Cardiac septum (tissue), 1 donor: ENCODE results near the gene POLR2L. TPM values are rescaled to one million over a fixed set of nuclear protein-coding genes. Genes with fewer than 3 reads are reported as not detected.

Experiments used
- DNase-seq: peaks from one replicate; pipeline ENCODE4 v3.0.0-alpha.2; 2020; ENCODE audit warnings: low spot score
- intact Hi-C: fragments of 100-400 bp; cut with DNase I; formaldehyde crosslinking; loops from one replicate; pipeline ENCODE4 v1.14.0; 2022
- total RNA-seq: library from RNA; stranded (reverse); fragmentation: NEBNext Ultra II Directional; extraction: Animal tissue kit (Norgen Biotek cat#: 25700); gene quantifications from one replicate; pipeline ENCODE4 v1.2.1, GENCODE V29; 2021
- donor health status: DM: no; HTN: no; CAD: no.

POLR2L gene
- total RNA-seq, 1 donor from 2014 or later, result 202 TPM

DNA sequence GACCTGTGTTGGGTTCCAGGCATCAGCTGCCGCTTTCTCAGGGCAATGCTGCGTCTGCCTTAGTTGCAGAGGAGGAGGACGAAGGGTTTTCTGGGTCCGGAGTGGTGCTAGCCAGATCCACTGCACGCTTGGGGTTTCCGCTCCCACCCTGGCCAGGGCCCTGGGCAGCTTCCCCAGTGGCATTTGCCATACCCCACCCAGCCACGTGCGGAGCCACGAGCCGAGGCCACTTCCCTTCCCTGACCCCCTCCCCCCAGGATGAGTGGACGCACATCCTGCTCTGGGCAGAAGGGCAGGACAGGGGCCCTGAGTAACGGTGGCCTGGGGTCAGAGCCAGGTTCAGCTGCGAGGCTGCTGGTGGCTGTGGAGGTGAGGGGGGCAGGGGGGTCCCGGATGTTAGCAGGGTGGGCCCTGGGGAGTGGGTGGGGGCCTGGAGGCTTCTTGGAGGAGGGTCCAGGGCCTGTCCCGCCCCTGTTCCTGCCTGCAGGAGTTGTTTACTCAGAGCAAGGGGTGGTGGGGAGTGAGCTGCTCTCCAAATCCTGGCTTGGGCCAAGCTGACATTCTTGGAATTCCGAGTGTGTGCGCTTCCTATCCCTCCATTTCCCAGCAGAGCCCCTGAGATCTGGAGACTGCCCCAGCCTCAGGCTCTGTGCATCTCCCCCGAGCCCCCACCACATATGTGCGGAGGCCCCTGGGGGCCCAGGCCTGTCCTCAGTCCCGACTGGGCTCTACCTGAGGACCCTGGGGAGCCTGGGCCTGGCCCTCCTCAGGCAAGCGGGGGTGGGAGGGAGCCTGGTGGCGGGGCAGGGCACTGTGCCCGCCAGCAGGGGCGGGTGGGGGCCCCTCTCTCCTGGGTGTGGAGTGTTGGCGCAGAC is 1.7 kb upstream of the POLR2L start:
- intact Hi-C loops, result loop anchor here (2.0 to 5.0 kb wide), 2 partner anchors 37 to 81 kb away; partner anchors contain the start of genes AP2A2, PIDD1 and RPLP2

GRCh38 chr11:843086-843734 is 881 bp upstream of the POLR2L start:
- no peak for DNase-seq
- intact Hi-C loops, result loop anchor here (5.0 kb wide), 1 partner anchor 36 kb away; the partner anchor contains the start of genes PIDD1 and RPLP2

More for the DNA sequence above, 1.7 kb upstream of the POLR2L start:
- DNase-seq, result peak; percentile 94

- DNase-seq, result no peak
- intact Hi-C loops, result loop anchor here (5.0 kb wide), 1 partner anchor 35 kb away; the partner anchor contains the start of genes PIDD1 and RPLP2
Observed at GRCh38 chr11:841981-842369, 354 bp downstream of the POLR2L start.

GRCh38 chr11:839875-840617 is 2.3 kb downstream of the POLR2L start:
- intact Hi-C loops, result loop anchor here (5.0 kb wide), 1 partner anchor 33 kb away; the partner anchor contains the start of genes PIDD1 and RPLP2
- no peak for DNase-seq

GRCh38 chr11:839280-839623 is 3.1 kb downstream of the POLR2L start:
- intact Hi-C loops, result no loop called here
- DNase-seq, result no peak

- intact Hi-C loops, result no loop called here
- no peak for DNase-seq
Observed at GRCh38 chr11:838441-839279, 3.7 kb downstream of the POLR2L start.

- intact Hi-C loops, result no loop called here
Observed at GRCh38 chr11:837990-838307, 4.4 kb downstream of the POLR2L start.

GRCh38 chr11:837189-837989 is 4.9 kb downstream of the POLR2L start:
- intact Hi-C loops, result no loop called here
- DNase-seq, result no peak

More at GRCh38 chr11:837990-838307, 4.4 kb downstream of the POLR2L start:
- no peak for DNase-seq

- intact Hi-C loops, result no loop called here
- DNase-seq, result no peak
Observed at GRCh38 chr11:836700-837099, 5.6 kb downstream of the POLR2L start.

DNA sequence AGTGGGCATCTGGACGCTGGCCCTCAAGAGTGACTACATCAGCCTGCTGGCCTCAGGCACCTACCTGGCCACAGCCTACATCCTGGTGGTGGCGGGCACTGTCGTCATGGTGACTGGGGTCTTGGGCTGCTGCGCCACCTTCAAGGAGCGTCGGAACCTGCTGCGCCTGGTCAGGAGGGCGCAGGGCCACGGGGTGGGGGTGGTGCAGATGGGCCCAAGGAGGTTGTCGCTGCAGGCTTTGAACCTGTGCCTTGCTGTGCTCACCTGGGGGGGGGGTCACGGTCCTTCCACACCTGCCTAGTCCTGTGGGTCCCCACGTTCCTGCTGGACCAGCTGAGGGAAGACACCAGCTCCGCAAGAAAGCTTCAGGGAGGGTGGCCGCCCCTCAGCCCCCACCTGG is 6.1 kb downstream of the POLR2L start:
- intact Hi-C loops, result no loop called here
- no peak for DNase-seq

- intact Hi-C loops, result no loop called here
- peak; percentile 91 for DNase-seq
Observed at GRCh38 chr11:834371-835316, 7.7 kb downstream of the POLR2L start.

GRCh38 chr11:833849-834311 is 8.4 kb downstream of the POLR2L start:
- DNase-seq, result no peak
- intact Hi-C loops, result no loop called here

DNA sequence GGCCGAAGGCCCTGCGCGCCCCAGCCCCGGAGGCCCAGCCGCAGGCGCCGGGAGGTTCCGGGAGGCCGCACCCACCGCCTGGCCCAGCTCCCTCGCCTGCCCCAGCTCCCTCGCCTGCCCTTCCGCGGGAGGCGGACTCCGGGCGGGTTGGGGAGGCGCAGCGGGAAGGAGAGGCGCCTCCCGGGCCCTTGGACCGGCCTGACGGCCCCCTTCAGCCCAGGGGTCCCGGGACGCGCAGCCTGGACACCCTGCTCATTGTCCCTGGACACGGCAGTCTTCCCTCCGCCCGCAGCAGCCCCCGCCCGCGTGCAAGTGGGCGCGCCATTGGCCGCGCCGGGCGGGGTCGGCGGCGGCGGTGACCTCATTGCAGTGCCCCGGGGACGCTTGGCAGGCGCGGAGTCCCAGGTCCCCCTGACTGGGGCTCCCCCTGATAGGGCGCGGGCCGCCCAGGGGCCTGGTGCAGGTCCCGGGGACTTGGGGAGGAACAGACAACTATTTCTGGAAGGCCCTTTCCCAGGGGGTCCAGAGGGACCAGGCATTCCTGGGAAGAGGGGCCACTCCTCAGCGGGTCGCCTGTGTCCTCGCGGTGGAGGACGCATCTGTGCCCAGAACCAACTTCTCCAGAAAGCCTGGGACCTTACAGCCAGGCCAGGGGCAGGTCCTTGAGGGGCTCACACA is 9.1 kb downstream of the POLR2L start:
- intact Hi-C loops, result no loop called here
- peak; percentile 85 for DNase-seq

DNA sequence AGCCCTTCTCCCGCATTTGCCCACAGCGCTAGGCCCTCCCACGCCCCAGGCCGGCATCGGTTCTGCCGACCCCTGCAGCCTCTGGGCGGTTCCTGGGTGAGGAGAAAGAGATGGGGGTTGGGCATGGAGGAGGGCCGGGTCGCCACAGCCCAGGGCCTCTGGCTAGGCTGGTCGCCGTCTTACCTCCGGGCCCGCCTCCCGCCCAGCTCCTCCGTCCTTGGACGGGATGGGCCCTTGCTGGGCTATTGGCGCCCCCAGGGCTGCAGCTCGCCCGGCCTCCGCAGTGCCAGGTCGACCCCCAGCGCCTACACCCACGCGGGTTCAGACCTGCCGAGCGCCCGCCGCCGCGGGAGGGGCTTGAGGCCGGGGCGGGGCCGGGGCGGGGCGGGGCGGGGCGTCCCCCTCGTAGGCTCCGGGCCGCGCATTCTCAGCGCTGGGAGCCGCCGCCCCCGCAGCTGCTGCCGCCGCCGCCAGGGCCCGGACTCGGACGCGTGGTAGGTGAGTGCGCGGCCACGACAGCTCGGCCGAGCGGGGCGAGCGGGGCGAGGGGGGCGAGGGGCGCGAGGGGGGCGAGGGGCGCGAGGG is 9.7 kb downstream of the POLR2L start, which contains the start of gene CD151:
CD151 (plus strand) TSS at position 424 of the 585 bp plus-strand sequence. CDS start 3,118 bp downstream, outside the sequence.
- intact Hi-C loops, result no loop called here
- peak; percentile 81 for DNase-seq

DNA sequence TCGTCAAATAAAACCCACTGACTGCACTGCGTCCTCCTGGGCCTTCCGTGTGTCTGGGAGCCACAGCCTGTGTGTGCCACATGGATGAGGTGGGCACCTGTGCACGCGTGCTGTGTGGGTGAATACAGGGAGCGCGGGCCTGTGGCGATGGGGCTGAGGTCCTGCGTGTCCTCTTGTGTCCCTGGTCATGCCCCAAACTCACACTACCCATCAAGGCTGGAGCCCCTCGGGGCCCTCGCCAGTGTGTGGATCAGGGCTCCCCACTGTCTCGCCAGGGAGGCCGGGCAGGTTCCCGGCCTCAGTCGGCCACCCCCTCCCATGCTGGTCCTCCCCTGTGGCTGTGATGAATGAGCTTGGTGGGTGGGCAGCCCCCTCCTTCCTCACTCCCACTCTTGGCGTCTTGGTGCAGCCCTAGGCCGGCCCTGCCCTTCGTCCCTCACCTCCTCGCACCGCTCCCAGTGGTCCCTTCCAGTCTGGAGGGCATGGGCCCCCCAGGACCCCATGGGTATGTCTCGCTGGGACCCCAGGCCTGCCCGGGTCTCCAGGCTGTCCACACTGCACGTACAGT is 10.3 kb downstream of the POLR2L start:
- no peak for DNase-seq
- intact Hi-C loops, result no loop called here
